GM21576 (cell line): Measurements from ENCODE around the gene PLEKHG4.

Experiments
- ATAC-seq: cut with Tn5 transposase; IDR thresholded peaks from one replicate; pipeline ENCODE4 v1.9.1; 2021; ENCODE audit warnings: mild to moderate bottlenecking, moderate library complexity; ENCODE audit not compliant: unreplicated experiment

Gene PLEKHG4

DNA sequence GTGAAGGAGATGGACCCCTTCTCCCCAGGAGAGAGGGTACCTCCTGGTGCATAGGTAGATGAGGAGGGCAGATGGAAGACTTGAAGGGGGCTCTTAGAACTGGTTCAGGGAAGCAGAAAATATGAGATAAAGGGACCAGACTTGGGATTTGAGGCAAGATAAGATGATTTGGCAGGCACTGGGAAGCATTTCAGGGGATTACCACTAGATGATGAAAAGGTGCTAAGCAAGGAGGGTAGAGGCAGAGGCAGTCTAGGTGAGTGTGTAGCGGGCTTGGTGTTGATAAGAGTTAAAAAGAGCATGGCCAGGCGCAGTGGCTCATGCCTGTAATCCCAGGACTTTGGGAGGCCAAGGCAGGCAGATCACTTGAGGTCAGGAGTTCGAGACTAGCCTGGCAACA is 16.1 kb upstream of the PLEKHG4 start:
- no peak for ATAC-seq

DNA sequence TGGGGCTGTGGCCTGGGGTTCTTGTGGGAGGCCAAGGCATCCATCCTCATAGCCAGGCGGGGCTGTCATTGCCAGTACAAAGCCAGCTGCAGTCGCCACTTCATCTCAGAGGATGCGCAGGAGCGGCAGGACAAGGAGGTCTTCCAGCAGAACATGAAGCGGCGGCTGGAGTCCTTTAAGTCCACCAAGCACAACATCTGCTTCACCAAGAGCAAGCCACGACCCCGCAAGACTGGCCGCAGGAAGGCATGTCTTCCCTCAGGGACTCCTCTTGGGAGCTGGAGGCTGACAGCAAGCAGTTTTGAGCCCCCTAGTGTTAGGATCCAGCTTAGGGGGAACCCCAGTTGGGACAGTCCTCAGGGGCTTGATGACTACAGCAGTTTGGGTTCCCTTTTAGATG is 15.1 kb upstream of the PLEKHG4 start:
- no peak for ATAC-seq

DNA sequence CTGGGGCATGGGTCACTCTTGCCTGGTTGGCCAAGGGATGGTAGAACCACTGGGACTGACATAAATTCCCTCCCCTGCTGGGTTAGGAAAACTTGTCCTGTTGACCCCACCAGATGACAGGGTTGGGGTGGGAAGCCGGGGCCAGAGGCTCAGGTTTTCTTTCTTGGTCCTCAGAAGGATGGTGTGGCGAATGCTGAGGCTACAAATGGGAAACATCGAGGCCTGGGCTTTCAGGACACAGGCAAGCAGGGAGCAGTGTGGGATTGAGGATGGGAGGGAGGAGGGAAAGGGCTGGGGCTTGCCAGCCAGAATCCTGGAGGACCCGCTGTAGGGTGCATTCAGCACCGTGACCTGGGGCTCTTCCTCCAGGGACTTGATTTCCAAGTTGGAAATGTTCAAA is 14.5 kb upstream of the PLEKHG4 start:
- ATAC-seq: no peak

DNA sequence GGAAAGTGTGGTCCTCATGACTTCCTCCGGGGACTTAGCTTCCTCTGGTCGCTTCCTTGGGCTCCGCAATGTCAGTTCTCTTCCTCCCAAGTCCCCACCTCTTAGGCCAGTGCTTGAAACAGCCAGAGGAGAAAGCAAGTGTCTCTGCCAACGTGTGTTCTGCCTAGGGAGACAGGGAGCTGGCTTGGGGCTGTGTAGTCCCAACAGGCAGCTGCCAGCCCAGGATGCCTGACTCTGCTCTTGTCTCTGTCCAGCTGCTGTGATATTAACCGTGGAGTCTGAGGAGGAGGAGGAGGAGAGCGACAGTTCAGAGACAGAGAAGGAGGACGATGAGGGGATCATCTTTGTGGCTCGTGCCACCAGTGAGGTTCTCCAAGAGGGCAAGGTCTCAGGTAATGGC is 13.5 kb upstream of the PLEKHG4 start:
- no peak for ATAC-seq

DNA sequence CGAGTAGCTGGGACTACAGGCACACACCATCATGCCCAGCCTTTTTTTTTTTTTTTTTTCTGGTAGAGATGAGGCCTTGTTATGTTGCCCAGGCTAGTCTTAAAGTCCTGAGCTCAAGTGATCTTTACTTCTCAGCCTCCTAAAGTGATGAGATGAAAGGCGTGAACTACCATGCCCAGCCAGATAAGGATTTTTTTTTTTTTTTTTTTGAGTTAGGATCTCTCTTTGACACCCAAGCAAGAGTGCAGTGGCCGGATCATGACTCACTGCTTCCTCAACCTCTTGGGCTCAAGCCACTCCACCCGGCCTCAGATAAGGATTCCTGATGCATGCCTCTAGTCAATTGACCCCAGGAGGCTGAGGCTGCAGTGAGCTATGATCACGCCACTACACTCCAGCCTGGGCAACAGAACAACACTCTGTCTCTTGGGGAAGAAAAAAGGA is 11.2 kb upstream of the PLEKHG4 start:
- no peak for ATAC-seq

DNA sequence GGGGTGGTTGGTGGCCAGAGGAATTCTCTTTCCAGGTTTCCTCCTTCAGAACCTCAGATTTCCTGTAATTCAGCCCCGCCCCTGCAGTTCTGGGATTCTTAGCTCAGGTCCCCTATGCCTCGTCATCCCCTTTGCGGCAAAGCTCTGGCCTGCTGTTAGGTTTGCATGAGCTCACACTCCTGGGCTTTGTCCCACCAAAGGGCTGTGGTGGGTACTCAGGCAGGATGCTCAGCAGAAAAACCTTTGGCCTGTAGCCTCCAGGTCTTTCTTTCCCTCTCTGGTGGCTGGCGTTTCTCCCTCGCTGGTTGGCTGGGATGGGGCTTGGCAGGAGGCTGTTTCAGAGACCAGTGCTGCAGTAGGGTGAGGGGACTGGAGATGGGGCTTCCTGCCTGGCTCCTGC is 9.6 kb upstream of the PLEKHG4 start:
- ATAC-seq: no peak

DNA sequence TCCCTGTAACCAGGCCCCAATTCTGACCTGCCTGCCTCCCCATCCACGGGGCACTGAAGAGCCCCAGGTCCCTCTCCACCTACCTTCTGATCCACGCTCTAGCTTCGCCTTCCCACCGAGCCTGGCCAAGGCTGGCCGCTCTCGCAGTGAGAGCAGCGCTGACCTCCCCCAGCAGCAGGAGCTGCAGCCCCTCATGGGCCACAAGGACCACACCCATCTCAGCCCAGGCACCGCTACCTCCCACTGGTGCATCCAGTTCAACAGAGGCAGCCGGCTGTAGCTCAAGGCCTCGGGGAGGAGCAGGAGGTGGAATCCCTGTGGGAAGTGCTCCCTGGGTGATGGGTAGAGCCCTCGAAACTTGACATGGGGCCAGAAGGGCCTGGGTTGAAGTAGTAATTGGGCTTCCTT is 8.4 kb upstream of the PLEKHG4 start:
- no peak for ATAC-seq

DNA sequence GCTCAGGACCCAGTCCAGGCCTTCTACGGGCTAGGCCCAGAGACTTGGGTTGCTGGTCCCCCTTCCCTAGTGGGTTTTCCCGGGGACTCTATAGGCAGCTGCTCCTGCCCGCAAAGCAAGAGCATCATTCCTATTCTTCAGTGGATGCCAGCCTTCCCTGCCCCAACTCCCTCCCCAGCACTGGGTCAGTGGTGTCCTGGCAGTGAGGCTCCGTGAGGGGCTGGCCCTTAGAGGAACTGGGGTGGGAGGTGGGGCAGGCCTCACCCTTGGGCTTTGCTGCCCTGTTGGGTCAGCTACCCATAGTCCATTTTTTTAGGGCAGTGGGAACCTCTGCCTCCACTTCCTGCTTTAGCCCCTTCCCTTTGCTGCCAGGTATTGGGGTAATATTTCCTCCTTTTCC is 7.9 kb upstream of the PLEKHG4 start:
- no peak for ATAC-seq

DNA sequence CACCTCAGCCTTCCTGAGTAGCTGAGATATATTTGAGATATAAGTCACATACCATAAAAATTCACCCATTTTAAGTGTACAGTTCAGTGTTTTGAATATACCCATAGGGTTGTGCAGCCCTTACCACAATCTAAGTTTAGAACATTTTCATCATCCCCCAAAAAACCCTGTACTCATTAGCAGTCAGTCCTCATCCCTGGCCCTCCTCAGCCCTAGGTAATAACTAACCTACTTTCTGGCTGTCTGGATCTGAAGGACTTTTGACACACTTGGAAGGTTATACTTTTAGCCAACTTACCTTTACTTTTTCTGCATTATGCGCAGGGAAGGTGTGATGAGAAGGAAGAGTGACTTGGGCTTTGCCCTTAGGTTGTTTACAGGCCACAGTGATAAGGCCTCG is 4.0 kb upstream of the PLEKHG4 start:
- no peak for ATAC-seq

DNA sequence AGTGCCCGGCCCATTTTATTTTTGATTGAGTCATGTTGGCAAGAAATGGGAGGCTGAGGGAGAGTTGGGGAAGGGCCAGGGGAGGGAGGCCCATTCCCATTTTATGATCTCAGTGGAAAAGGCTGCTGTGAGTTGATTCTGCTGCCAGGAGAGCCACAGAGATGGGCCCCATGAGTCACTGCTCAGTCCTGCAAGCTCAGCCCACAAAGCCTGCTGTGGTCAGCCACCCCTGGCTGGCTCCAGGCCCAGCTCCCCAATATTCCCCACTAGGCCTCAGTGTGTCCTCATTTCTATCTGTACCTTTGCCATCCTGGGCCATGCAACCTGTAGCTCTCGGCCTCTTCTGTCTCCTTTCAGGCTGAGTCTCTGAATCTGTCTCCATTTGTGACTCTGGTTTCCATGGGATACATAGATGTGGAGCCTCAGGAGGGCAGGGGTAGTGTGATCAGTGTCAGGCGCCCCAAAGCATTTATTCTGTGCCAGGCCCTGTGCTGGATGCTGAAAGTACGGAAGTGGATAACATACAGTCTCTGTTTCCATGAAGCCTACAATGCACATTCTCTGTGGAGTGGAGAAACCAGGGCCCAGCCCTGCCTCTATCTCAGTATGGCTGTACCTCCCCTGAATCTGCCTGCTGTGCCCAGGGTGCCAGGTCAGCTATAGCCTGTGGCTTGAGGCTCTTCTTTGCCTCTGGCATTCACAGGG is 1.9 kb upstream of the PLEKHG4 start:
- no peak for ATAC-seq

DNA sequence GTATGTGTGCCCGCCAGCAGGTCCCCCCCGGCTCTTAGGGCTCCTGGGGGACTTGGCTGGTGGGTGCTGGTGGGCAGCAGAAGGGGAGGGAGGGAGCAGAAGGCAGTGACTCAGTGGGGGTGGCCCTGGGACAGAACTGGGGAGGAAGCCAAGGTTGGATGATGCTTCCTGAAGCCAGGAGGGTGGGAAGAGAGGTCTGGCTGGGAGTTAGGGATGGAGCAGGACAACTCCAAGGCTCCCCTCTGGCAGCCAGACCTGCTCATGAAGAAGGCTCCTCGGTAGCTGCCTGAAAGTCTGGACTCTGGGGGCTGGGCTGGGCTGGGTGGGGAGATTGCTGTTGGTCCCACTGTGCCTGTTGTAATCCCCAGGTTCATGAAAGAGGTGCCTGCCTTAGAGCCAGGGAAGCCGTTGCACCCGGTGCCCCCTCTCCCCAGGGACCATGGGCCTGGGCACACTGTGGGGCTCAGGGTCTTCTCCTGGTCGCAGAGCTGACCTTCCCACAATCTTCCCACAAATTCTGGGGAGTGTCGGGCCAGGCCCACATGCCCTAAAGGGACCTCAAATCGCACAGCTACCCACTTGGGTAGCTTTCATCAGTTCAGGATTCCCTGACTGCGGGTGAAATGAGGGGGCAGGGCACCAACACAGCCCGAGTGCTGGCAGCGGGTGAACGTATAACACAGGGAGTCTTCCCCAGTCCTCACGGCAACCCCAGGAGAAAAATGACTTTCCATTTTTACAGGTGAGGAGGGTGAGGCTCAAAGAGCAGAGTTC is 1.1 kb upstream of the PLEKHG4 start:
- ATAC-seq: no peak

DNA sequence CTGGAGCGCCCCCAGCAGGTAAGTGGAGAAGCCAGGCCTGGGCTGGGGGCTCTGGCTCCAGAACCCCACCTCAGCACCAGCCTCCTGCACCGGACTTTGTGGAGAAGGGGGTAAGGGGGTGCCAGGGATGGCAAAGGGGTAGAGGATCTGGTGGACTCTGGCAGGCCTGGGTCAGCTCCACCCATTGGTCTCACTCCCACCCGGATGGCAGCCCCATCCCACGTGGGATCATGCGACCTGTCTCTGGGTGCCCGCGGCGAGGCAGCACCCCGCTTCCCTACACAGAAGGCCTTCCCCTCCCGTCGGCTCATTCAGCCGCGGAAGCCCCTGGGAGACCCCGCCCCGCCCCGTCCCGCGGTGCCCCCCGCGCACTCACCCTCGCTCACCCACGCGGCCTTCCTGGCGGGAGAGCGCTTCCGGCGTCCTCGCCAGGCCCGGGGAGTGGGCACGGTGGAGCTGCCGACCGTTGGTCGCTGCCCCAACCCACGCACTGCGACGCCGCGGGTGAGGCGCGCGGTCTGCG is 498 bp upstream of the PLEKHG4 start:
- ATAC-seq: peak; percentile 49

DNA sequence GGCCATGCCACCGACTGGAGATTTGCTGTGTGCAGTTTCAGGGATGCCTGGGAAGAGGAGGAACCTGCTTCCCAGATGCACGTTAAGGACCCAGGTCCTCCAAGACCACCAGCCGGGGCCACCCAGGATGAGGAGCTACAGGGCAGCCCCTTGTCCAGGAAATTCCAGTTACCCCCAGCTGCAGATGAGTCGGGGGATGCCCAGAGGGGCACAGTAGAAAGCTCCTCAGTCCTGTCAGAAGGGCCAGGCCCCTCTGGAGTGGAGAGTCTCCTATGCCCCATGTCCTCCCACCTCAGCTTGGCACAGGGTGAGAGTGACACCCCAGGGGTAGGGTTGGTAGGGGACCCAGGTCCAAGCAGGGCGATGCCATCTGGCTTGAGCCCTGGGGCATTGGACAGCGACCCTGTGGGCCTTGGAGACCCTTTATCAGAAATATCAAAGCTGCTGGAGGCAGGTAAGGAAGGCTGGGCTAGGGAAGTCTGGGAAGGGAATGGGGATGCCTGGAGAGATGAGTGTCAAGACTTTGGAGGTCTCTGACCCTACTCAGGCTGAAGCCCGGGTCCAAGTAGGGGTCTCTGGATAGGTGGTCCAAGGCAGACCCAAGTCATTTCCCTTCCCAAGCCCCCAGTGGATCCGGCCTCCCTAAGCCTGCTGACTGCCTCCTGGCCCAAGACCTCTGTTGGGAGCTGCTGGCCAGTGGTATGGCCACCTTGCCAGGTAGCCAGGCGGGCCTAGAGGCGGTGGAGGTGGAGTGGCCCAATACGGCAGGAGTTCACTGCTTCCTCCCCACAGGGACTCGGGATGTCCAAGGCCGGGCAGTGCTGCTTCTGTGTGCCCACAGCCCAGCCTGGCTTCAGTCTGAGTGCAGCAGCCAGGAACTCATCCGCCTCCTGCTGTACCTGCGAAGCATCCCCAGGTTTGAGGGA is 1.0 kb downstream of the PLEKHG4 start:
- no peak for ATAC-seq

DNA sequence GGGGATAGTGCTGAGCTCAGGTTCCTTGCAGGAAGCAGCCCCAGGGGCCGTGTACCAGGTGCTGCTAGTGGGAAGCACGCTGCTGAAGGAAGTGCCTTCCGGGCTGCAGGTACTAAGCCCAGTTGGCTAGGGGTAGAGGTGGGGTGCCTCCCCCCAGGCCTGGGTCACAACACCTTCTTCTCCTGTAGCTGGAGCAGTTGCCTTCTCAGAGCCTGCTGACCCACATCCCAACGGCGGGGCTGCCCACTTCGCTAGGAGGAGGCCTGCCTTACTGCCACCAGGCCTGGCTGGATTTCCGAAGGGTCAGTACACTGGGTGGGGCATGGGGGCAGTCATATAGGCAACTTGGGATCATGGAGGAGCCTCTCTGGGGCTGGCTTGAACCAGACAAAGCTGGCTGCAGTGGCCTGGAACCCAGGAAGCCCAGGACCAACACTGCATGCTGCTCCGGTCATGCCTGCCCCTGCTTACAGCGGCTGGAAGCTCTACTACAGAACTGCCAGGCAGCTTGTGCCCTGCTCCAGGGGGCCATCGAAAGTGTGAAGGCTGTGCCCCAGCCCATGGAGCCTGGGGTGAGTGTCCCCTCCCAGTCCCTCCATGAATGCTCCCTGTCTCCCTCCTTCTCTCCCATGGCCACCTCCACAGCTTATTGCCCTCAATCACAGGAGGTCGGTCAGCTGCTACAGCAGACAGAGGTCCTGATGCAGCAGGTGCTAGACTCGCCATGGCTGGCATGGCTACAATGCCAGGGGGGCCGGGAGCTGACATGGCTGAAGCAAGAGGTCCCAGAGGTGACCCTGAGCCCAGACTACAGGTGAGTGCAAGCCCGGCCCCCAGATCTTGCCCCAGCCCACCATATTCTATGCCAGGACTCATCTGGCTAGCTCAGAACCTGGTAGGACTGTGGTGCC is 2.5 kb downstream of the PLEKHG4 start:
- ATAC-seq: no peak

DNA sequence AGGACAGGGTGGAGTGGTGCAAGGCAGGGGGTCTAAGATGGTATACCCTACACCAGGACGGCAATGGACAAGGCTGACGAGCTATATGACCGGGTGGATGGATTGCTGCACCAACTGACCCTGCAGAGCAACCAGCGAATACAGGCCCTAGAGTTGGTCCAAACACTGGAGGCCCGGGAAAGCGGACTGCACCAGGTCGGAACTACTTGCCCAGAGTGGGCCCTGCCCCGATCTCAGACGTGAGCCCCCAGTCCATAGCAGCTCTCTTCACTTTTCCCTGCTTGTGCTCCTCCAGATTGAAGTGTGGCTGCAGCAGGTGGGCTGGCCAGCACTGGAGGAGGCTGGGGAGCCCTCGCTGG is 3.1 kb downstream of the PLEKHG4 start:
- no peak for ATAC-seq

DNA sequence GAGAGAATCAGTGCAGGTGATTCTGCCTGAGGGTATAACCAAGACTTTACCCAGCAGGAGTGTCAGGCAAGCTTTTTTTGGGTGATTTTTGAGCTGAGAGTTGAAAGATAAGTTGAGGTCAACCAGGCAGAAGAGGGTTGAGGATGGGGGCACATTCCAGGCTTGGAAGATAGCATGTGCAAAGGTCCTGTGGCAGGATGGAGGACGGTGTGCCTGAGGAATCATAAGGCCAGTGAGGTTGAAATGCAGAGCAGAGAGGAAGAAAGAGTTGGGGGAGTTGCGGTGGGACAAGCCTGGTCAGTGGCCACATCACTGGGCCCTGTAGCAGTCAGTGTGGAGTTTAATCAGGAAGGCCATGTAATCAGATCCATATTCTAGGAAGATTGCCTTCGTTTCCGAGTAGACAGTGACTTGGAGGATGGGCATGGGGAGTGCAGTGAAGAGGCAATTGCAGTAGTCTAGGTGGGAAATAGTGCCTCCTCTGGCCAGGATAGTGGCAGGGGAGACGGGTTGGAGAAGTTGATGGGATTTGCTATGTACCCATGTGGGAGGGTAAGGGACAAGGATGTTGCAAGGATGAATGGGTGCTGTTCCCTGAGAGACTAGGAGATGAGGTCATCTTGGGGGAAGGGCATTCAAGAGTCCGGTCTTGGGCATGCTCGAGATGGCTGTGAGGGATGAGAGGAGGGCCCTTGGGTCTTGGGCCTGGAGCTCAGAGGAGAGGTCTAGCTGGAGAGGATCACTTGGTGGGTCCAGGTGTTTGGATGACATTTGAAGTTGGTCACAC is 3.9 kb downstream of the PLEKHG4 start:
- ATAC-seq: no peak

DNA sequence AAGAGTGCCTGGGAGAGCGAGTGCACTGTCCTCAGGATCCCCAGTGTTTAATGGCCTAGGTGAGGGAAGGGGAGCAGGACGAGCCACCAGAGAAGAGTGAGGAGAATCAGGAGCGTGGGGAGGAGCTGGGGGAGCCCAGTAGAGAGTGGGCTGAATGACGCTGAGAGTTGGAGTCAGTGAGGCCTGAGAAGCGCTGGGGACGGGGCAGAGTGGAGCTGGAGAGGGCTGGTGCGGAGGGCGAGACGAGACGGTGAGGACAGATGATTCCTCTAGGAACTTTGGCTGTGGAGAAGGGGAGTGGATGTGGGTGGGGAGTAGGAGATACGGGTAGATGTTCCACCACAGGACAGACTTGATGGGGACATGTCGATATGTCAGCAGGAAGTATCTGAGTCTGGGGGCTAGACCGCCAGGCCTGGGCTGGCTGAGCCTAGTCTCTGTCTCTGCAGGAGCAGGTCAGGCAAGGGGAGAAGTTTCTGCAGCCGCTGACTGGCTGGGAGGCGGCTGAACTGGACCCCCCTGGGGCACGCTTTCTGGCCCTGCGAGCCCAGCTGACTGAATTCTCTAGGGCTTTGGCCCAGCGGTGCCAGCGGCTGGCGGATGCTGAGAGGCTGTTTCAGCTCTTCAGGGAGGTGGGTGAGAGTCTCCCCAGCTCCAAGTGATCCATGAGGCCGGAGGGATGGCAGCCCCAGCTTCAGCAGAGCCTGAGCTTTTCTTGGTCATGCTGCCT is 4.7 kb downstream of the PLEKHG4 start:
- ATAC-seq: no peak

DNA sequence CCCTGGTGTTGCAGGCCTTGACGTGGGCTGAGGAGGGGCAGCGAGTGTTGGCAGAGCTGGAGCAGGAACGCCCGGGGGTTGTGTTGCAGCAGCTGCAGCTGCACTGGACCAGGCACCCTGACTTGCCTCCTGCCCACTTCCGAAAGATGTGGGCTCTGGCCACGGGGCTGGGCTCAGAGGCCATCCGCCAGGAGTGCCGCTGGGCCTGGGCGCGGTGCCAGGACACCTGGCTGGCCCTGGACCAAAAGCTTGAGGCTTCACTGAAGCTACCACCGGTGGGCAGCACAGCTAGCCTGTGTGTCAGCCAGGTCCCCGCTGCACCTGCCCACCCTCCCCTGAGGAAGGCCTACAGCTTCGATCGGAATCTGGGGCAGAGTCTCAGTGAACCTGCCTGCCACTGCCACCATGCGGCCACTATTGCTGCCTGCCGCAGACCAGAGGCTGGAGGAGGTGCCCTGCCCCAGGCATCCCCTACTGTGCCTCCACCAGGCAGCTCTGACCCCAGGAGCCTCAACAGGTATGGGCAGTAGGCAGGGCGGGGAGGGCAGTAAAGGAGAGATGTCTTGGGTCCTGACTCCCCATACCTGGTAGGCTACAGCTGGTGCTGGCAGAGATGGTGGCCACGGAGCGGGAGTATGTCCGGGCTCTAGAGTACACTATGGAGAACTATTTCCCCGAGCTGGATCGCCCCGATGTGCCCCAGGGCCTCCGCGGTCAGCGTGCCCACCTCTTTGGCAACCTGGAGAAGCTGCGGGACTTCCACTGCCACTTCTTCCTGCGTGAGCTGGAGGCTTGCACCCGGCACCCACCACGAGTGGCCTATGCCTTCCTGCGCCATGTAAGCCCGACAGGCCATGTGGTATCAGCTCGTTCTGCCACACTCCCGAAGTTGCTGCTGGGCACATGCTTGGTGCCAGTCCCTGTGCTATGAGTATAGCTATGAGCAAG is 5.6 kb downstream of the PLEKHG4 start:
- no peak for ATAC-seq
